ENCODE results near the gene PRKCZ.

GRCh38 chr1:2070016-2070415 is 19.8 kb downstream of the PRKCZ start:
- no peak for TF ChIP-seq POLR2AphosphoS5 (IDR thresholded peaks at IDR 0.05)
- no peak for TF ChIP-seq CTCF (IDR thresholded peaks at IDR 0.05)
- no peak for TF ChIP-seq POLR2A (IDR thresholded peaks at IDR 0.05)
